ENCODE results near the gene CDC14B.

DNA sequence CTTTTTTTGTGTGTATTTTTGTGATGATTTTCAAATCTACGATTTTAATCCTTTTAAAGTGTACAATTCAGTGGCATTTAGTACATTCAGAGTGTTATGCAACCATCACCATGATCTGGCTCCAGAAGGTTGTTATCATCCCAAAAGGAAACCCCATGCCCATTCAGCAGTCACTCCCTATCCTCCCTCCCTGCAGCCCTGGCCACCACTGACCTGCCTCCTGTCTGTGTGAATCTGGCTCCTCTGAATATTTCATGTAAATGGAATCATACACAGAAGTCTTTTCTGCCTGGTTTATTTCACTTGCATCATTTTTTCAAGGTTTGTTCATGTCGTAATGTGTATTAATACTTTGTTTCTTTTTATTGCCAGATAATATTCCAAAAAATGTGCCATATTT, 137.2 kb downstream of the CDC14B start:
- TF ChIP-seq, protein P1, sequence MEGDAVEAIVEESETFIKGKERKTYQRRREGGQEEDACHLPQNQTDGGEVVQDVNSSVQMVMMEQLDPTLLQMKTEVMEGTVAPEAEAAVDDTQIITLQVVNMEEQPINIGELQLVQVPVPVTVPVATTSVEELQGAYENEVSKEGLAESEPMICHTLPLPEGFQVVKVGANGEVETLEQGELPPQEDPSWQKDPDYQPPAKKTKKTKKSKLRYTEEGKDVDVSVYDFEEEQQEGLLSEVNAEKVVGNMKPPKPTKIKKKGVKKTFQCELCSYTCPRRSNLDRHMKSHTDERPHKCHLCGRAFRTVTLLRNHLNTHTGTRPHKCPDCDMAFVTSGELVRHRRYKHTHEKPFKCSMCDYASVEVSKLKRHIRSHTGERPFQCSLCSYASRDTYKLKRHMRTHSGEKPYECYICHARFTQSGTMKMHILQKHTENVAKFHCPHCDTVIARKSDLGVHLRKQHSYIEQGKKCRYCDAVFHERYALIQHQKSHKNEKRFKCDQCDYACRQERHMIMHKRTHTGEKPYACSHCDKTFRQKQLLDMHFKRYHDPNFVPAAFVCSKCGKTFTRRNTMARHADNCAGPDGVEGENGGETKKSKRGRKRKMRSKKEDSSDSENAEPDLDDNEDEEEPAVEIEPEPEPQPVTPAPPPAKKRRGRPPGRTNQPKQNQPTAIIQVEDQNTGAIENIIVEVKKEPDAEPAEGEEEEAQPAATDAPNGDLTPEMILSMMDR (conservative IDR thresholded peaks at IDR 0.05; ENCODE audit: low read depth, low read length), result no peak
- TF ChIP-seq BHLHE40 (IDR thresholded peaks at IDR 0.05; ENCODE audit: low read depth, low read length), result no peak
- TF ChIP-seq SMC3 (IDR thresholded peaks at IDR 0.05; ENCODE audit: low read depth, low read length), result no peak
- no peak for TF ChIP-seq RAD21 (IDR thresholded peaks at IDR 0.05; ENCODE audit: low read length)
- no peak for TF ChIP-seq POLR2A (IDR thresholded peaks at IDR 0.05; ENCODE audit: low read depth, low read length)
- TF ChIP-seq, protein P2, sequence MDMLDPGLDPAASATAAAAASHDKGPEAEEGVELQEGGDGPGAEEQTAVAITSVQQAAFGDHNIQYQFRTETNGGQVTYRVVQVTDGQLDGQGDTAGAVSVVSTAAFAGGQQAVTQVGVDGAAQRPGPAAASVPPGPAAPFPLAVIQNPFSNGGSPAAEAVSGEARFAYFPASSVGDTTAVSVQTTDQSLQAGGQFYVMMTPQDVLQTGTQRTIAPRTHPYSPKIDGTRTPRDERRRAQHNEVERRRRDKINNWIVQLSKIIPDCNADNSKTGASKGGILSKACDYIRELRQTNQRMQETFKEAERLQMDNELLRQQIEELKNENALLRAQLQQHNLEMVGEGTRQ (IDR thresholded peaks at IDR 0.05; ENCODE audit: low read depth, low read length), result no peak
- TF ChIP-seq, protein P3, sequence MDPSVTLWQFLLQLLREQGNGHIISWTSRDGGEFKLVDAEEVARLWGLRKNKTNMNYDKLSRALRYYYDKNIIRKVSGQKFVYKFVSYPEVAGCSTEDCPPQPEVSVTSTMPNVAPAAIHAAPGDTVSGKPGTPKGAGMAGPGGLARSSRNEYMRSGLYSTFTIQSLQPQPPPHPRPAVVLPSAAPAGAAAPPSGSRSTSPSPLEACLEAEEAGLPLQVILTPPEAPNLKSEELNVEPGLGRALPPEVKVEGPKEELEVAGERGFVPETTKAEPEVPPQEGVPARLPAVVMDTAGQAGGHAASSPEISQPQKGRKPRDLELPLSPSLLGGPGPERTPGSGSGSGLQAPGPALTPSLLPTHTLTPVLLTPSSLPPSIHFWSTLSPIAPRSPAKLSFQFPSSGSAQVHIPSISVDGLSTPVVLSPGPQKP (IDR thresholded peaks at IDR 0.05; ENCODE audit: borderline replicate concordance, low read depth, low read length), result no peak
- TF ChIP-seq CEBPB (IDR thresholded peaks at IDR 0.05; ENCODE audit: low read depth, low read length), result no peak
- no peak for TF ChIP-seq MXI1 (IDR thresholded peaks at IDR 0.05; ENCODE audit: borderline replicate concordance, low read depth, low read length)
- no peak for TF ChIP-seq RCOR1 (IDR thresholded peaks at IDR 0.05; ENCODE audit: insufficient replicate concordance, low read length)
- TF ChIP-seq RFX5 (IDR thresholded peaks at IDR 0.05; ENCODE audit: low read depth, low read length), result no peak

All from IMR-90 (cell line).